H9 (cell line): ENCODE data around the gene CHSY1. TPM values are rescaled to one million over a fixed set of nuclear protein-coding genes. Genes with fewer than 3 reads are reported as not detected.

Experiments
- DNase-seq: peaks from one replicate; pipeline ENCODE4 v3.0.0-alpha.2; 2017
- H2AFZ ChIP-seq: one replicate; pipeline ENCODE4 v1.6.1; 2013; ENCODE audit warnings: mild to moderate bottlenecking, low read length, control low read depth, moderate library complexity
- H2AK5ac ChIP-seq: 2 replicates; pipeline ENCODE4 v1.6.1; 2013; ENCODE audit warnings: low read length, control low read depth, mixed read lengths; ENCODE audit not compliant: insufficient read length
- H2BK120ac ChIP-seq: one replicate; pipeline ENCODE4 v1.6.1; 2013; ENCODE audit warnings: low read depth, mild to moderate bottlenecking, low read length, control low read depth, inconsistent platforms; ENCODE audit not compliant: poor library complexity, severe bottlenecking
- H2BK12ac ChIP-seq: 2 replicates; pipeline ENCODE4 v1.6.1; 2013; ENCODE audit warnings: low read length, control low read depth, mixed read lengths, low read depth; ENCODE audit not compliant: insufficient read length
- H2BK15ac ChIP-seq: 2 replicates; pipeline ENCODE4 v1.6.1; 2013; ENCODE audit warnings: low read depth, low read length, control low read depth
- H2BK20ac ChIP-seq: one replicate; pipeline ENCODE4 v1.6.1; 2013; ENCODE audit warnings: low read depth, mild to moderate bottlenecking, low read length, control low read depth, inconsistent platforms; ENCODE audit not compliant: poor library complexity, severe bottlenecking
- H2BK5ac ChIP-seq: 2 replicates; pipeline ENCODE4 v1.6.1; 2013; ENCODE audit warnings: low read length, control low read depth, mixed read lengths; ENCODE audit not compliant: insufficient read length
- H3K14ac ChIP-seq: 2 replicates; pipeline ENCODE4 v1.6.1; 2013; ENCODE audit warnings: low read length, control low read depth; ENCODE audit not compliant: insufficient read depth
- H3K18ac ChIP-seq: 2 replicates; pipeline ENCODE4 v1.6.1; 2013; ENCODE audit warnings: low read depth, mild to moderate bottlenecking, mixed read lengths, low read length, control low read depth; ENCODE audit not compliant: insufficient read length
- H3K23ac ChIP-seq: 2 replicates; pipeline ENCODE4 v1.6.1; 2013; ENCODE audit warnings: low read length, control low read depth, mixed read lengths, low read depth; ENCODE audit not compliant: insufficient read length
- H3K23me2 ChIP-seq: 2 replicates; pipeline ENCODE4 v1.6.1; 2013; ENCODE audit warnings: low read depth, mild to moderate bottlenecking, mixed read lengths, low read length, control low read depth; ENCODE audit not compliant: insufficient read length, poor library complexity, severe bottlenecking
- H3K27ac ChIP-seq: 2 replicates; pipeline ENCODE4 v1.5.1; 2013; ENCODE audit warnings: low read length, control low read depth, mixed read lengths, low read depth; ENCODE audit not compliant: insufficient read length
- H3K27me3 ChIP-seq: 2 replicates; pipeline ENCODE4 v1.6.1; 2013; ENCODE audit warnings: low read length, control low read depth, inconsistent platforms; ENCODE audit not compliant: insufficient read depth
- H3K4ac ChIP-seq: 2 replicates; pipeline ENCODE4 v1.6.1; 2013; ENCODE audit warnings: low read depth, mild to moderate bottlenecking, control low read depth, inconsistent platforms, low read length, moderate library complexity
- H3K4me1 ChIP-seq: 2 replicates; pipeline ENCODE4 v1.6.1; 2013; ENCODE audit warnings: low read length, control low read depth, inconsistent platforms; ENCODE audit not compliant: insufficient read depth
- H3K4me2 ChIP-seq: 2 replicates; pipeline ENCODE4 v1.6.1; 2013; ENCODE audit warnings: low read length, control low read depth, mixed read lengths; ENCODE audit not compliant: insufficient read length, insufficient read depth
- H3K56ac ChIP-seq: 2 replicates; pipeline ENCODE4 v1.6.1; 2013; ENCODE audit warnings: low read depth, mild to moderate bottlenecking, mixed read lengths, low read length, control low read depth; ENCODE audit not compliant: insufficient read length
- H3K79me1 ChIP-seq: 2 replicates; pipeline ENCODE4 v1.6.1; 2013; ENCODE audit warnings: low read depth, mild to moderate bottlenecking, moderate library complexity, low read length, control low read depth, inconsistent platforms; ENCODE audit not compliant: insufficient read depth, poor library complexity, severe bottlenecking
- H3K79me2 ChIP-seq: 2 replicates; pipeline ENCODE4 v1.6.1; 2013; ENCODE audit warnings: low read length, control low read depth, inconsistent platforms; ENCODE audit not compliant: insufficient read depth
- H3K9ac ChIP-seq: 2 replicates; pipeline ENCODE4 v1.6.1; 2013; ENCODE audit warnings: low read length, control low read depth, mixed read lengths; ENCODE audit not compliant: insufficient read length; ENCODE audit errors: extremely low read depth
- H3K9me3 ChIP-seq: one replicate; pipeline ENCODE4 v1.6.1; 2013; ENCODE audit warnings: low read depth, low read length, inconsistent platforms; ENCODE audit not compliant: control insufficient read depth
- H3T11ph ChIP-seq: one replicate; pipeline ENCODE4 v1.6.1; 2013; ENCODE audit warnings: mild to moderate bottlenecking, low read length, control low read depth, inconsistent platforms
- H4K20me1 ChIP-seq: one replicate; pipeline ENCODE4 v1.6.1; 2013; ENCODE audit not compliant: control insufficient read depth, insufficient read length, insufficient read depth
- H4K5ac ChIP-seq: 2 replicates; pipeline ENCODE4 v1.6.1; 2013; ENCODE audit warnings: low read depth, mild to moderate bottlenecking, mixed read lengths, low read length, control low read depth; ENCODE audit not compliant: insufficient read length
- H4K8ac ChIP-seq: replicated peaks from 2 replicates; pipeline ENCODE4 v1.6.1; 2013; ENCODE audit warnings: low read length, control low read depth, mixed read lengths, low read depth; ENCODE audit not compliant: insufficient read length
- H4K91ac ChIP-seq: 2 replicates; pipeline ENCODE4 v1.6.1; 2013; ENCODE audit warnings: low read depth, mild to moderate bottlenecking, moderate library complexity, mixed read lengths, low read length, control low read depth; ENCODE audit not compliant: insufficient read length
- H3K27ac Mint-ChIP-seq, 3 experiments: 2 replicates in 2 of 3; 3 replicates in 1 of 3; pipeline ENCODE4 v1.8.0; 2020 to 2021; ENCODE audit warnings: mixed read lengths in 3 of 3, mild to moderate bottlenecking in 1 of 3, moderate library complexity in 1 of 3
- H3K27me3 Mint-ChIP-seq: 2 replicates; pipeline ENCODE4 v1.8.0; 2021; ENCODE audit warnings: low read depth, mild to moderate bottlenecking, moderate library complexity, mixed read lengths
- H3K36me3 Mint-ChIP-seq, 3 experiments: 2 replicates in 2 of 3; 3 replicates in 1 of 3; pipeline ENCODE4 v1.8.0; 2020 to 2021; ENCODE audit warnings: low read depth in 3 of 3, mixed read lengths in 3 of 3; ENCODE audit not compliant: insufficient read depth in 1 of 3
- H3K4me1 Mint-ChIP-seq, 2 experiments: 2 replicates each; pipeline ENCODE4 v1.8.0; 2020; ENCODE audit warnings: mixed read lengths in 2 of 2
- H3K4me3 Mint-ChIP-seq, 2 experiments: 2 replicates in 1 of 2; 3 replicates in 1 of 2; pipeline ENCODE4 v1.8.0; 2020 to 2021; ENCODE audit warnings: mild to moderate bottlenecking in 2 of 2, mixed read lengths in 2 of 2, moderate library complexity in 1 of 2
- H3K9me3 Mint-ChIP-seq, 2 experiments: 2 replicates in 1 of 2; 3 replicates in 1 of 2; pipeline ENCODE4 v1.8.0; 2020; ENCODE audit warnings: mild to moderate bottlenecking in 2 of 2, mixed read lengths in 2 of 2, moderate library complexity in 1 of 2
- CTCF ChIP-seq: fragments of 200-600 bp; sonication (generic); conservative IDR thresholded peaks from 3 replicates; pipeline ENCODE4 v1.8.0; 2021; ENCODE audit warnings: antibody characterized with exemption, mild to moderate bottlenecking
- WGBS: extraction: QIAGEN DNeasy Blood & Tissue Kit; methylation state at CpG from one replicate; pipeline ENCODE4 v1.1.7; 2013; ENCODE audit warnings: missing lambda C conversion rate, low lambda C conversion rate, mixed read lengths; ENCODE audit not compliant: insufficient read length; ENCODE audit errors: extremely low coverage; 5-methylcytosine and 5-hydroxymethylcytosine counted together
- total RNA-seq: library from RNA; stranded (reverse); gene quantifications from 2 replicates; pipeline ENCODE4 v1.2.1, GENCODE V29; 2021

The CHSY1 gene
- total RNA-seq, 1 experiment from 2014 or later, result 68.3 TPM

GRCh38 chr15:101248274-101248673 lies 3.6 kb downstream of the CHSY1 start:
- no peaks in the 10 kb centered on the region for H3K27me3 ChIP-seq
- no peak overlapping the region for H3K56ac ChIP-seq
- no peak overlapping the region for H4K8ac ChIP-seq
- no peak overlapping the region for H3K14ac ChIP-seq
- no peak overlapping the region for H2BK12ac ChIP-seq
- peaks cover 2% of the 10 kb centered on the region for H3K27me3 Mint-ChIP-seq
- no peak overlapping the region for H4K5ac ChIP-seq
- H3K4me2 ChIP-seq, result no peak overlapping the region
- H3T11ph ChIP-seq, result no peak overlapping the region
- no peaks in the 10 kb centered on the region; the same call in 1 of the 2 replicates for H3K4me1 ChIP-seq
- no peak overlapping the region for H2BK20ac ChIP-seq
- H3K23me2 ChIP-seq, result peaks cover 14% of the 10 kb centered on the region
- no peak overlapping the region for H3K4me3 Mint-ChIP-seq
- no peak overlapping the region for H3K9ac ChIP-seq
- no peak for DNase-seq
- H3K4me1 Mint-ChIP-seq, result peaks cover 57 to 70% of the 10 kb centered on the region in 2 experiments
- no CpG with 5 or more reads among the region's 3 CpGs for WGBS
- H3K79me2 ChIP-seq, result peaks cover 63% of the 10 kb centered on the region
- no peak overlapping the region for H2BK120ac ChIP-seq
- H2AFZ ChIP-seq, result no peak overlapping the region
- H3K79me1 ChIP-seq, result no peaks in the 10 kb centered on the region
- no peak overlapping the region for H4K91ac ChIP-seq
- H3K4ac ChIP-seq, result no peak overlapping the region
- peaks cover 4% of the 10 kb centered on the region for H4K20me1 ChIP-seq
- H3K36me3 Mint-ChIP-seq, result peaks cover 3 to 10% (median 9%) of the 10 kb centered on the region in 3 experiments; a peak in 6 of 7 replicates
- TF ChIP-seq CTCF, result no peak
- no peaks in the 10 kb centered on the region for H3K9me3 Mint-ChIP-seq
- H2AK5ac ChIP-seq, result no peak overlapping the region
- H3K27ac Mint-ChIP-seq, result no peak overlapping the region
- no peaks in the 10 kb centered on the region for H3K9me3 ChIP-seq
- no peak overlapping the region for H2BK15ac ChIP-seq
- H3K18ac ChIP-seq, result no peak overlapping the region
- H3K27ac ChIP-seq, result no peak overlapping the region
- H3K23ac ChIP-seq, result no peak overlapping the region
- H2BK5ac ChIP-seq, result no peak overlapping the region
